ENCODE results near the gene B9D1. TPM values are rescaled to one million over a fixed set of nuclear protein-coding genes. Genes with fewer than 3 reads are reported as not detected.

Gene B9D1
- total RNA-seq, 1 donor from 2014 or later: 6.8 TPM

DNA sequence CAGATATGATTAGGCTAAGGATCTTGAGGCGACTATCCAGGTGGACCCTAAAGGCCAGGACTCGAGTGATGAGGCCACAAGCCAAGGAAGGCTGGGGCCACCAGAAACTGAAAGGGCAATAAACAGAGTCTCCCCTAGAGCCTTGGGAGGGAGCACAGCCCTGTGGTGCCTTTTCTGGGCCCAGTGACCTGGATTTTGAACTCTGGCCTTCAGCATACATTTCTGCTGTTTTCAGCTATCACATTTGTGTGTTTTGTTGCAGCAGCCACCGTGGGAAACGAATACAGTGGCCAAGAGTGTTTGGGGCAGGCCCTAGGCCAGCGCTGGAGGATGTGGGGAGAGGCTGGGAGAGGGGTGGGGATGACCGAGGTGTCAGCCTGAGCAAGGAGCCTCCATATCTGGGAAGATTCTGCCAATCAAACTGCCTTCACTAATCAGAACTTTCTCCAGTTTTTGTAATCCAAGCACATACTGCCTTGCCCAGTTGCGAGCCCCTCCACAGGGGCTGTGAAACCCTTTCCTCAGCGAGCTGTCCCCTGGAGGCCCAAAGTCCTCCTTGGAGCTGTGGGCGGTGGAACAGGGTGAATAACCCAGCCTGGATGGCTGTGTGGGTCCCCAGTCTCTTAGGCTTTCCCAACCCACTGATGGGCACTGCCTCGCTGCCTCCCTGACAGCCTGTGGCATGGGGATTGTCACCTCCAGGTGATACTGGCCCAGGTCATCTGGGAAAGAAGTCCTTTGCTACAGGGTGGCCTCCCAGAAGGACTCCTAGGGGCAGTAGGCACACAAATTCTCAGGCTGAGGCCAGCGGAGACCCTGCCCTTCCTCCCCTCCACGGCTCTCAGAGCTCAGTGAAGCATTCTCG is 16.8 kb downstream of the B9D1 start:
- DNase-seq: no peak
- ATAC-seq (ENCODE audit: poor library complexity): no peak
- intact Hi-C loops (cut with DNase I): no loop called here

DNA sequence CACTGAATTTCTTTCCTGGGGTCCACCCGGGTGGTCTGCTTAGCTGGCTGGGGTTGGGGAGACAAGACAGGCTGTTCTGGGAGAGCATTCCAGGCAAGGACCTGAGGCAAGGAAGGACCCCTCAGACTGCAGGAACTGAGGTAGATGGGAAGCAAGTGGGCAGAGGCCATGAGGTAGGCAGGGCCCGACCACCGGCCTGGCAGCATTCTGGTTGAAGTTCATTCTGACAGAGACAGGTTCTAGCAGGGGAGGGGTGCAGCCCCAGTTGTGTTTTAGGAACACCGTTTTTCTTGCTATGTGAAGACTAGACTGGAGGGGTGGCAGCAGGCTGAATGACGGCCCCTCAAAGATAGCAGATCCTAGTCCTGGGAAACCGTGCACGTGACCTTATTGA is 17.5 kb downstream of the B9D1 start:
- intact Hi-C loops (cut with DNase I): no loop called here
- ATAC-seq (ENCODE audit: poor library complexity): no peak
- no peak for DNase-seq

DNA sequence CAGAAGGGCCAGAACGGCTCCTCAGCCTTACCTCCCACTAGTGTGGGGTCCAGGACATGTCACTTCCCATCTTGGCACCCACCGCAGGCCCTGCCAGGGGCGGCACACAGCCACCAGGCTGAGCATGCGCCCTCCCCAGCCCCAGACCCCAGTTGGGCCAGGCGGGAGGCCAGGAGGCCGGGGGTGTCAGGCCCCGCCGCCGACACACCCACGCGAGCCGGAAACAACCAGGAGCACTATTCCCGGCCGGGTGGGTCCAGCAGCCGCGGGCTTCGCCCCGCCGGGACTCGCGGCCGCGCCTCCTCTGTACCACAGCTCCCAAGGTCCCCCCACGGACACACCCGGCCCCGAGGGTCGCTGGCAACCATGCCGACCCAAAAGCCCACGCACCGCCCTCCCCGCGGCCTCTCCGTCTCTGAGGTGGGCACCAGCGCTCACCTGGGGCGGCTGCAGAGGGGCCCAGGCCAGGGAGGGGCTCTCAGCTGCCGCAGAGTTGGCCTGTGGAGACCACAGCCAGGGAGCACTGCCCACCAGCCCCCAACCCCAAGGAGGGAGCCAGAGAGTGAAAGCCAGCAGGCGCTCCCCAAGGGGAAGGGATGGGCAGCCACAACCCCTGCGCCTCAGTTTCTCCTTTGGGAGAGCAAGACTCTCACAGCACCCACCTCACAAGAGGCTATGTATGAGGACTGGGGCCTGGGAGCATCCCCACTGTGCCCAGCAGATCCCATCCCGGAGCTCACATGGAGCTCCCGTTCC is 18.0 kb downstream of the B9D1 start:
- no peak for ATAC-seq (ENCODE audit: poor library complexity)
- intact Hi-C loops (cut with DNase I): no loop called here
- no peak for DNase-seq

DNA sequence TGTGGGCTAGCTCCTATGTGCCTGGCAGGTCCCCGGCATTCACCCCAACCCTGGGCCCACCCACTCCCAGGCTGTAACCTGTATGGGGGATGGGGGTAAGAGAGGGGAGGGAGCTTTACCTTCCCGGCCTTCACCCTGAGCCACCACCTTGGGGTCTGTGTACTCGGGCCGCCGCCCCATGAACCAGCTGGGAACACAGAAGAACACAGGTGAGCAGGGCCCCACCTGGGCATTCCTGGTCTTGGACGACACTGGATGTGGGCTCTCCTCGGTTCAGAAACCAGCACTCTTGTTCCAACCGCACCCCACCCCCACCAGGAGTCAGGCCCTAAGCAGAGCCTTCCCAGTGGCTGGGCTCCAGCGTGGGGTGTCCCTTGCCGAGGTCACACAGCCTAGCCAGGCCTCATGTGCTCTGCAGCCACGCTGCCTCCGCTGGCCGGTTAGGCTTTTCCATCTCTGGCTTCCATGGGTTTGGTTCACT is 18.8 kb downstream of the B9D1 start:
- ATAC-seq (ENCODE audit: poor library complexity): no peak
- no peak for DNase-seq

DNA sequence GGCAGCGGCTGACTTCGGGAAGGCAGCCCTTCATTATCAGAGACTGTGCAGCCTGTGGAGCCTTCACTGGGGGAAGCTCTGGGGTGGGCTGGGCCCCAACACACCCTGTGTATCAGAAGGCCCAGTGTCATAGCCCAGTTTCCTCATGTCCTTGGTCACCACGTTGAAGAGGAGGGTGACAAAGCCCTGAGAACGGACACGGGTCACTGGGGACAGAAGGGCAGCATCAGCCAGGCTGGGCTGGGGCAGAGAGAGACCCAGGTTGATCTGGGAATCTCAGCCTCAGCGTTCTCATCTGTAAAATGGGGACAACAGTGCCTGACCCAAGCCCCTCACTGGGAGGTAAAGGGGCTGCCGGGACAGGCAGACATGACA is 19.3 kb downstream of the B9D1 start:
- ATAC-seq (ENCODE audit: poor library complexity) (no peak), DNase-seq (no peak)
- intact Hi-C loops (cut with DNase I): no loop called here

More for the DNA sequence above, 18.8 kb downstream of the B9D1 start:
- intact Hi-C loops (cut with DNase I): no loop called here

DNA sequence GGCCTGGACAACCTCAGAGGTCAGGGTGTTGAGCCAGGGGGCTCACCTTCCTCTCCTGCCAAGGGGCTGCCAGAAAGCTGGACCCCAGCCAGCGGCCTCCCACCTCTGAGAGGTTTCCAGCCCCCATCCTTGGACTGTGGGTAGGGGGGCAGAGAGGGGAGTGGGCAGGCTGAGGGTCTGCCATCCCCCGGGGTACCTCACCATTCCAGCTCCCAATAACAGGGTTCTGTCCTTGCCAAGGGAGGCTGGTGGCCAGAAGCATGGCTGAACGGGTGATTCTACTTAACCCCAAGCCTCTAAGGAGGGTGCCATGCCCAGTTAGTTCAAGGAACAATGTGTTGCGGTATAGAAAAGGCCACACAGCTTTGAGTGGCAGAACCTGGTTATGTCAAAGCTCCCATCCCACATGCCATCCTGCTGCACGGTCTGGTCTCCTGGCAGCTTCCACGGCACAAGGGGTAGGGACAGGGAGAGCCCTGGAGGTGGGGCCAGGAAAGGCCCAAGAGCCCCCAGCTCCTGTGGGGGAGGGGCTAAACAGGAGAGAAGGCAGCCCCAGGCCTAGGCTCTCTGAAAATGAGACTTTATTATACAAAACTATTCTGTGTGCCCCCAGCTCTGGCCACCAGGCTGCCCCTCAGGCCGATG is 19.8 kb downstream of the B9D1 start:
- intact Hi-C loops (cut with DNase I): no loop called here
- no peak for DNase-seq
- ATAC-seq (ENCODE audit: poor library complexity): no peak

DNA sequence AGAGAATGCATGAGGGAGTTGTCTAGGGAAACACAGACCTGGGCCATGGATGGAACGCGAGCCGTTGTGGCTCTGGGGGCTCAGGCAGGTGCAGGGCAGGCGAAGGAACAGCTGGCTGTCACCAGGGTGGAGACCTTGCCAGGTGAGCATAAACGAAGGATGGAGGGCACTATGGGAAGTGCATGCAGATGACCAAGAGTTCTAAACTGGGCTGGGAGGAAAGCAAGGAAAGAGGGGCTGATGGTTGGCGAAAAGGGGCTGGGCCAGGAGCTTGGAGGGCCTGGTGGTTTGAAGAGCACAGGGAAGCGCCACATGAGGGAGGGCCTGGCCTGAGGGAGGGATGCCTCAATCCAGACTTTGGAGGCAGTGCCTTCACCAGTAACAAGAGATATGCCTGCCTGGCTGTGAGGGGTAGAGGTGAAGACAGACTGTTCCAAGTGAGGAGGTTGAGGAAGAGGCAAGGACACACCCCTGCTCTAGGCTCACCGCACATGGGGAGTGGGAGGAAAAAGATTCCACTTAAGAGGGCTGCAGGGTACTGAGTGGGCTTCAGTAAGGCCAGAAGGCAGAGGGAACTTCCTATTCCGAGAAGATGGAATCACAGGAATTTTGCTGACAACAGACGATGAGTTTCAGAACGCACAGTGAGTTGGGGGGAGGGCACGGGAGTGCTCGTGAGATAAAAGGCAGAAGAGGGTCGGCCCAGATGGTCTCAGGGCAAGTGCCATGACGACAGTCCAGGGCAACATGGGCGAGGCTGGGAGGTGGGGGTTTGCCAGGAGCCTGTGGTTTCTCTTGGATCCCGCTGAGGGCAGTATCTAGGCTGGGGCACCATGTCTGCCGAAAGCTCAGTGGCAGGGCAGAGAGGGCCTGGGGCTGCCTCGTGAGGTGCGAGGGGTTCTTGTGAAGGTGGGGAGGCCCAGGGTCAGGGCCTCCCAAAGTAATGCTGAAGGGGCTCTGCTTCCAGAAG is 20.6 kb downstream of the B9D1 start:
- no peak for ATAC-seq (ENCODE audit: poor library complexity)
- no peak for DNase-seq
- intact Hi-C loops (cut with DNase I): no loop called here

DNA sequence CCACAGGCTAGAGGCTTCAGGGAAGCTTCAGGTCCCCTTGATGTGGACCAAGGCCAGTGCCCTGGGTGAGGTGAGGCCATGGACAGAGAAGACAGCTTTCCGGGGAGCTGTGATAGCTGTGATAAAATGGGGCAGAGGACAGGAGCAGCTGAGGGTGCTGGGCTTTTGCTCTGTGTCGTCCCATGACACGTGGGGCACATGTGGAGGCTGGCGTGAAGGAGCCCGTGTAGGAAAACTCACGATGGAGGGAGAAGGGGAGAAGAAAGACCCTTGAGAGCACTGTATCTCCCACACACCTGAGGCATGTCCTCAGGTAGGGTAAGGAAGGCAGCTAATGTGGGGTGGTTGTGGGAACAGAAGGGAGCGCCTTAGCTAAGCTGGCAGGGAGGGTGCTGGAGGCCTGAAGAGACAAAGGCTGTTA is 21.3 kb downstream of the B9D1 start:
- DNase-seq (no peak), ATAC-seq (ENCODE audit: poor library complexity) (no peak)
- intact Hi-C loops (cut with DNase I): no loop called here

DNA sequence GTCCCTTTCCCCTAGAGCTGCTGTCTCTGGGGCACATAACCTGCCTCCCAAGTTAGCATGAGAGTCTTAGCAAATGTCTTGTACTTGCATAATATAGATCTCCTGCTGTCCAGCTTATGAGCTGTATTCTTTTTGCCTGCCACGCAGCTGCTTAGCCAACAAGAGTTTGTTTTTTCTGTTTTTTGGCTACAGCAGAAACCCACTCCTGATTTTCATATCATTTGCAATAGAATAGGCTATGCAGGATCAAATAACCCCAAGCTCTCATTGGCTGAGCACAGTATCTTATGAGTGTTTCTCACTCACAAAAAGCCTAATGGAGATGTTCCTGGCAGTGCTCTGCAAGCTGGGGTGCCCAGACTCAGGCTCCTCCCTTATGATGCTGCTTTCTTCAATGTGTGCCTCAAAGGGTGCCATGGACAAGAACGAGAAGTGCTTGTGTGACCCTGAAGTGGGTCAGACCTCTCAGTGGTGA is 23.1 kb downstream of the B9D1 start:
- ATAC-seq (ENCODE audit: poor library complexity) (no peak), DNase-seq (no peak)
- intact Hi-C loops (cut with DNase I): no loop called here

DNA sequence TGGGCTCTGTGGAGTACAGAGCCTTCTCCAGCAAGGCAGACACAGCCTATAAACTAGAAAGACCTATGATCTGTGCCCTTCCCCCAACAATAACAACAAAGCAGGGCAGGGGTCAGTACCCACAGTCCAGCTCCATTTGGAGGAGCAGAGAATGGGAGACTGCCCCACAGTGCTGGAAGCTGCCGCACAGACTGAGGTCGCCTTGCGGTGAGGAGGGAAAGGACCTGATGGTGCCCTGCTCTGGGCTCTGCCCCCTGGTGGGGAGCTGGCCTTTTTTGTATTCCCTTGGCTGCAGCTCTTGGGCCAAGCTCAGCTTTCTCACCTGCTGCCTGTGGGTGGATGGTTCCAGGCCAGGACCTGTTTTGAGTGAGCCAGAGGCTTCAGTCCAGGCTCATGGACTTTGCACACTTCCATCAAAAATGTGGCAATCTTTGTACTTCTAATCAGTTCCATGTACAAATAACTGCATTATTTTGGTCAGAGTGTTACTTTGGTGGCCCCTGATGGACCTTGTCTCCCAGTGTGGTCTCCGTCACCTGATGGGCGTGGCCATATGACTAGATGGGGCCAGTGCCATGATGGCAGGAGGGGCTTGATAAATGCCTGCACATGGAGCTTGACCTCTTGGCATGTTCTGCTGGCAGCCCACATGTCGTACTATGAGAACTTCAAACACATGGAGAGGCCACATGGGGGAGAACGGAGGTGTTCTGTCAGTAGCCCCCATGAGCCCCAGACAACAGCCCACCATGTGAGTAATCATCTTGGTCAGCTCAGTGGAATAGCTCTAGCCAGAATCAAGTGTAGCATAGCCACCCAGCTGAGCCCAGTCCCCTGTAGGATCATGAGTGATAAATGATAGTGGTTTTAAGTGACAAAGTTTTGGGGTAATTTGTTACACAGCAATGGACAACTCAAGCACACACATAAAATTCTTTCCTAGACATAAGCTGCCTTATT is 24.2 kb downstream of the B9D1 start:
- DNase-seq: peak; percentile 79
- intact Hi-C loops (cut with DNase I): no loop called here
- ATAC-seq (ENCODE audit: poor library complexity): peak; percentile 78

DNA sequence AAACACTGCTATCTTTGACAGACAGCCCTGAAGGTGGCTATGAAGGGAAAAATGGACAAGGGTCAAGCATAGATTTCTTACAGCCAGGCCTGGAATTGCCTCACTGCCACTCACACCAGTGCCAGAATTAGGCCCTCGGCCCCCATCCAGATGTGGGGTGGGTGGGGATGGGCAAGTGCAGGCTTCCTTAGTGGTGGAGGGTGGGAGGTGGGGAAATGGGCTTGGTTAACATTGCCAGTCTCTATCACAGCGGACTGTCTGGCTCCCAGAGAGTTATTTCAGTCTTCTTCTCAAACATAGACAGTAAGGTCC is 24.9 kb downstream of the B9D1 start:
- intact Hi-C loops (cut with DNase I): no loop called here
- peak; percentile 24 for ATAC-seq (ENCODE audit: poor library complexity)

DNA sequence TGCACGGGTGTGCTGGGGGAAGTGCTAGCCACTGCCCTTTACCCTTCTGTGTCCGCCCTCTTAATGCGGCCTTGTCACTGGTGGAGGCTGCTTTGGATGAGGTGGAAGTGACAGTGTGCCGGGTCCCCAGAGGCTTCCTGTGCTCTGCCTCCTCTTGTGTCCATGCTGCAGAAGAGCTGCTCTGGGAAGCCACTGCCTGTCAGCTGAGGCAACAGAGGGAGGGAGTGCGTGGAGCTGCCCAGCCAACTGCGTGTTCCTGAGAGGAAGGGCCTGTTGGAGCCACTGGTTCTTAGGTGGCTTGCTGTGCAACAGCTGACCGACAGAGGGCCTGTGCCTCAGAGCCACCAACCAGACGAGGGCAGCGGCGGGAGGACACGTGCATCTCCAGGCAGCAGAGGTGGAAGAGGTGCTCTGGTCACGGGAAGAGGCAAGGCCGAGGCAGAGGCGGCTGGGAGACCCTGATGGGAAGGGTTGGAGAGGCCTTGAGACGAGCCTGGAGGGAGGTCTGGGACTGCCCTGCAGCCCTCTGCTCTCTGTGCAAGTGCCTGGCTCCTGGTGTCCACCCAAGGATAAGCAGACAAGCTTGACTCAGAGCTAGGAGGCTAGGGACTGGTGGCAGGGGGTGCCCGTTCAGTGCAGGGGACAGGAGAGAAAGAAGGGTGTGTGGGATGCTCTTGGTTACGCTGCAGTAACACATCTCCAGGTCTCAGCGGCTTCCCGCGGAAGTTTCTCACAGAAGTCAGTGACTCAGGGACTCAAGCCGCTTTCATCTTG is 25.4 kb downstream of the B9D1 start:
- intact Hi-C loops (cut with DNase I): no loop called here
- ATAC-seq (ENCODE audit: poor library complexity) (peak; percentile 11), DNase-seq (no peak)

More for the DNA sequence above, 24.9 kb downstream of the B9D1 start:
- no peak for DNase-seq

DNA sequence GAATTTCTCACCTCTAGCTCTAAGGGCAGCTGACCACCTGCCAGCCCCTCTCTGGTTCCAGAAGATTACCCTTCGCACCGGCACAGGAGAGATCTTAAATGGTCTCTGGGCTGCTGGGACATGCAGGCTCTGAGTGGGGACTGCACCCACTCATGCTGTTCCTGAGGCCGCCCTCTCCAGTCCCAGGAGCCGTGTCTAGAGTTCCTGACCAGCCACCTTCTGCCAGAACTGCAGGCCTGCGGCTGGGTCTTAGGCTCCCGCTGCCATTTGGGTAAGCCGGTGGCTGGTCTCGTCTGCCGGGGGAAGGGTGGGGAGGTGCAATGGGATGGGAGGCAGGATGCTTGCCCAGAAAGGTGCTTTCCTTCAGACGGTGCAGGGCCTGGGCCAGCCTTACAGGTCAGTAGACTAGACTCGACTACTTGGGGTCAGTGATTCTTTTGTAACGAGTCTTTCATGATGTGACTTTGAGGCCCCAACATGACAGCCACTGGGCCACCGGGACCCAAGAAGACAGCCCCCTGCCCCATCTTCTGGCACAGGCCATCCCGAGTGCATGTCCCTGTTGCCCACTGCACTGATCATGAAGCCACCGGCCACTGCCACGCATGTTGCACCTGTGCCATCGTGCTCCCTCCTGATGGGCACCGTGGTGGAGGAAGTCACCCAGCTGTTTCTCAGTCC is 26.4 kb downstream of the B9D1 start:
- ATAC-seq (ENCODE audit: poor library complexity) (no peak), DNase-seq (no peak)
- intact Hi-C loops (cut with DNase I): no loop called here

DNA sequence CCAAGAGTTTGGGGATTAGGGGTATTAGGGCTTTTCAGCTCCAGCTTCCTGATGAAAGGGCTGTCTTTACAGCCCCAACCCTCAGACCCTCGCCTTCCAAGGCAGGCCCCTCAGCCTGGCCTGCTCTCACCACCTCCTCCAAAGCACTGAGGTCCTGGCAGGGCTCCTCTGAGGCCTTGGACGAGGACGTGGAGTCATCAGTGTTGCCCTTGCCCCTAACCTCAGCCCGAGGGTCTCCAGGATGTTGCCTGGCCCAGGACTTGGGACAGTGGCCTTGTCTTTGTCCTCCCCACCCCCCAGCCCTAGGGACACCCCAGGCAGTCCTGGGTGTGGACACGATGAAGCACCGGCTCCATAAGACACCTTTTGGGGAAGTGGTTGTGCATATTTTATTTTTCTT is 28.2 kb downstream of the B9D1 start:
- no peak for ATAC-seq (ENCODE audit: poor library complexity)
- intact Hi-C loops (cut with DNase I): no loop called here
- DNase-seq: no peak

DNA sequence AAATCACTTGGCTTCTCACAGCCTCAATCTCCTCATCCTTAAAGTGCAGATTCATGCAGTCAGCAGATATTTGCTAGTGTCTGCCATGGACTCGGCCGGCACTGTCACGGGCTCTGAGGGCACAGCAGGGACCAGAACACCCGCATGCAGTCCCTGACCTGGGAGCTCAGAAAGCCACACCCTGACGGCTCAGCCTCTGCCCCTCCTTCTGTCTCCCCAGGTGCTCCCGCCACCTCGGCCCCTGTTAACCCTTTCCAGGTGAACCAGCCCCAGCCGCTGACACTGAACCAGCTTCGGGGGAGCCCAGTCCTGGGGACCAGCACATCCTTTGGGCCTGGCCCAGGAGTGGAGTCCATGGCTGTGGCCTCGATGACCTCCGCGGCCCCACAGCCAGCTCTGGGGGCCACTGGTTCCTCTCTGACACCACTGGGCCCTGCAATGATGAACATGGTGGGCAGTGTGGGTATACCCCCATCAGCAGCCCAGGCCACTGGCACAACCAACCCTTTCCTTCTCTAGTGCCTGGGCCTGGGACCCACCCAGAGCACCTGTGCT is 28.7 kb downstream of the B9D1 start:
- no peak for DNase-seq
- intact Hi-C loops (cut with DNase I): no loop called here
- no peak for ATAC-seq (ENCODE audit: poor library complexity)

DNA sequence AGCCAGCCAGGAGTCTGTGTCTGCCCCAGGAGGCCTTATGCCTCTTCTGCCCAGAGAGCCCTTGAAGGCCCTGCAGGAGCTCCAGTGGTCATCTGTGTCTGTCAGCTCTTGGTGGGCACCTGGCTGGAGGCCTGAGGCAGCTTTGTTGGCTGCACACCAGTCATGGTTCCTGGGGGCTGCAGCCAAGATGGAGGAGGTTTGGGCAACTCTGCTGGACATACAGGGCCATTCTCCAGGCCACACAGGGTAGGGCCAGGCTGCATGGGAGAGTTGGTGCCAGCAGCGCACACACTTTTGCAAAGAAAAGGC is 29.4 kb downstream of the B9D1 start:
- intact Hi-C loops (cut with DNase I): no loop called here
- no peak for ATAC-seq (ENCODE audit: poor library complexity)

More for the DNA sequence above, 29.4 kb downstream of the B9D1 start:
- no peak for DNase-seq
